CD4-positive, alpha-beta memory T cell (primary cell): ENCODE measurements around the gene TBC1D2B. TPM values are rescaled to one million over a fixed set of nuclear protein-coding genes. Genes with fewer than 3 reads are reported as not detected.
"Not testable (repeated sequence)": the region's sequence is repeated elsewhere in the genome, so short reads cannot be mapped to it uniquely, and the experiment has no call there.

Source experiments
- CTCF ChIA-PET: fragments of 350-600 bp; sonication (Branson Sonifier 250); formaldehyde crosslinking; loops from one replicate; lab custom pipeline; 2021; ENCODE audit warnings: inconsistent platforms; ENCODE audit not compliant: partially characterized antibody; lab: Charles Lee
- POLR2A ChIA-PET: fragments of 350-600 bp; sonication (Branson Sonifier 250); formaldehyde crosslinking; loops from one replicate; lab custom pipeline; 2021; ENCODE audit not compliant: partially characterized antibody; lab: Charles Lee
- DNase-seq, 5 donors: peaks; one replicate each; pipeline versions ENCODE4 v3.0.0 to v3.0.0-alpha.2; 2020 to 2022; ENCODE audit warnings: mixed read lengths in 1 of 5
- H3K27ac ChIP-seq: one replicate; pipeline ENCODE4 v1.7.0; 2013; ENCODE audit warnings: low read depth, low read length
- H3K27me3 ChIP-seq: 2 replicates; pipeline ENCODE4 v1.7.0; 2013; ENCODE audit warnings: mild to moderate bottlenecking, low read length, moderate library complexity; ENCODE audit not compliant: insufficient read depth
- H3K36me3 ChIP-seq: 2 replicates; pipeline ENCODE4 v1.7.0; 2013; ENCODE audit warnings: mild to moderate bottlenecking, low read length, moderate library complexity; ENCODE audit not compliant: insufficient read depth
- H3K4me1 ChIP-seq: 2 replicates; pipeline ENCODE4 v1.7.0; 2013; ENCODE audit warnings: mild to moderate bottlenecking, low read length, moderate library complexity; ENCODE audit not compliant: insufficient read depth
- H3K4me3 ChIP-seq, 2 donors: one replicate each; pipeline ENCODE4 v1.7.0; 2013; ENCODE audit warnings: low read length in 2 of 2, mild to moderate bottlenecking in 1 of 2
- H3K9me3 ChIP-seq, 2 donors: one replicate each; pipeline ENCODE4 v1.7.0; 2013; ENCODE audit warnings: low read length in 2 of 2, control low read depth in 1 of 2; ENCODE audit not compliant: control insufficient read depth in 1 of 2
- H3K27ac Mint-ChIP-seq, 7 donors: one replicate each; pipeline ENCODE4 v1.8.0; 2020 to 2021; ENCODE audit warnings: mixed read lengths in 7 of 7, mild to moderate bottlenecking in 6 of 7, inconsistent platforms in 3 of 7, moderate library complexity in 3 of 7
- H3K27me3 Mint-ChIP-seq, 2 donors: one replicate each; pipeline ENCODE4 v1.8.0; 2020 to 2021; ENCODE audit warnings: mixed read lengths in 2 of 2
- H3K36me3 Mint-ChIP-seq, 2 donors: one replicate each; pipeline ENCODE4 v1.8.0; 2020 to 2021; ENCODE audit warnings: mixed read lengths in 2 of 2, inconsistent platforms in 1 of 2, mild to moderate bottlenecking in 1 of 2
- H3K4me1 Mint-ChIP-seq, 4 donors: one replicate each; pipeline ENCODE4 v1.8.0; 2020 to 2021; ENCODE audit warnings: mixed read lengths in 4 of 4, mild to moderate bottlenecking in 1 of 4
- H3K4me3 Mint-ChIP-seq, 8 donors: one replicate each; pipeline ENCODE4 v1.8.0; 2020 to 2021; ENCODE audit warnings: mixed read lengths in 8 of 8, mild to moderate bottlenecking in 7 of 8, moderate library complexity in 6 of 8, inconsistent platforms in 3 of 8
- H3K9me3 Mint-ChIP-seq, 8 donors: one replicate each; pipeline ENCODE4 v1.8.0; 2020 to 2021; ENCODE audit warnings: mixed read lengths in 8 of 8, mild to moderate bottlenecking in 5 of 8, inconsistent platforms in 3 of 8, moderate library complexity in 1 of 8
- intact Hi-C: fragments of 100-400 bp; cut with micrococcal nuclease; formaldehyde crosslinking; loops from one replicate; pipeline ENCODE4 v1.15.1; 2023
- polyA plus RNA-seq, 2 donors: library from polyadenylated mRNA; unstranded; fragments of 300-500 nt; fragmentation: Illumina TruSeq; gene quantifications; one replicate each; pipeline ENCODE4 v1.2.3, GENCODE V29; 2021
- total RNA-seq, 2 experiments: library from RNA; stranded (reverse); gene quantifications; one replicate each; pipeline ENCODE4 v1.2.3, GENCODE V29; 2021

TBC1D2B gene
- total and polyA plus RNA-seq, 4 experiments from 2014 or later = 5.6 to 114 (median 66.8) TPM

DNA sequence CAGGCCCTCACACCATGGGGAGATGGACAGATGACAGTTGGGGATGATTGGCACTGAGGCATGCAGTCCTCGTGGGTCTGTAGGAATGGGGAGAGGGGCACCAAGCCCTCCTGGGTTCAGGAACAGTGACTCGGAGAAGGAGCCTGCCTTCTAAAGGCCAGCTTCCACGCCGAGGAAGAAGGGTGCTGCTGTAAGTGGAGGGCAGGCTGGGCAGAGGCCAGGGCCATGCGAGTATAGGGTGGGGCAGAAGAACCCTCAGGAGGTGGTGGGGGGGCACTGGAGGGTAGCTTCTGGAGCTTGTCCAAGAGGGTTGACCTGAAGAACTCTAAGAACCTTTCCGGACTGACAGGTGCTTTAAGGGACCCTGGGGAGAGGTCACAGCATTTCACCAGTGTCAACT, 104.8 kb downstream of the TBC1D2B start:
- H3K36me3 Mint-ChIP-seq, POLR2A ChIA-PET, H3K4me3 Mint-ChIP-seq, H3K27ac Mint-ChIP-seq, H3K27me3 Mint-ChIP-seq, H3K4me1 ChIP-seq, DNase-seq, intact Hi-C loops, H3K36me3 ChIP-seq, H3K4me1 Mint-ChIP-seq, CTCF ChIA-PET, H3K27ac ChIP-seq, H3K27me3 ChIP-seq, H3K4me3 ChIP-seq, H3K9me3 ChIP-seq: not testable (repeated sequence)
- H3K9me3 Mint-ChIP-seq = peaks cover 0 to 11% (median 0%) of the 10 kb centered on the region in 8 donors

DNA sequence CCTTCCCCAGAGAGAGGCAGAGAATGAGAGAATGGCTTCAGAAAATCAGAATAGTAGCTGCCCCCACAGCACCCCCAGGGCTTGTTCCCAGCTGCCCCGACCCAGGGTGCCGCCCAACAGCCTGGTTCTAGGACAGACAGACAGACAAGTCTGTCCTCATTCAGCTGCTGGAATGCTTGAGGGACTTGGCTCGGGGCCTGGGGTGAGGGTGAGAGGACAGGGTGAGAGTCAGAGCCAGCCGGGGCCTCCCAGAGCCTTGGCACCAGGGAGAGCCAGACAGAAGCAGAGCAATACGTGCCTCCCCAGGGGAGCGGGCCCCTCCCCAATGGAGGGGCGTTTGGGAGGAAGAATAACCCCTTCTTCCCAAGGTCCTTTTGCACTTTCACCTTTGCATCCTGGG, 105.6 kb downstream of the TBC1D2B start:
- H3K27ac ChIP-seq, POLR2A ChIA-PET, H3K36me3 ChIP-seq, DNase-seq, H3K4me3 ChIP-seq, H3K27me3 Mint-ChIP-seq, H3K9me3 ChIP-seq, H3K4me3 Mint-ChIP-seq, intact Hi-C loops, H3K27ac Mint-ChIP-seq, H3K4me1 Mint-ChIP-seq, CTCF ChIA-PET, H3K27me3 ChIP-seq, H3K4me1 ChIP-seq, H3K36me3 Mint-ChIP-seq: not testable (repeated sequence)
- H3K9me3 Mint-ChIP-seq = peaks cover 0 to 11% (median 0%) of the 10 kb centered on the region in 8 donors

DNA sequence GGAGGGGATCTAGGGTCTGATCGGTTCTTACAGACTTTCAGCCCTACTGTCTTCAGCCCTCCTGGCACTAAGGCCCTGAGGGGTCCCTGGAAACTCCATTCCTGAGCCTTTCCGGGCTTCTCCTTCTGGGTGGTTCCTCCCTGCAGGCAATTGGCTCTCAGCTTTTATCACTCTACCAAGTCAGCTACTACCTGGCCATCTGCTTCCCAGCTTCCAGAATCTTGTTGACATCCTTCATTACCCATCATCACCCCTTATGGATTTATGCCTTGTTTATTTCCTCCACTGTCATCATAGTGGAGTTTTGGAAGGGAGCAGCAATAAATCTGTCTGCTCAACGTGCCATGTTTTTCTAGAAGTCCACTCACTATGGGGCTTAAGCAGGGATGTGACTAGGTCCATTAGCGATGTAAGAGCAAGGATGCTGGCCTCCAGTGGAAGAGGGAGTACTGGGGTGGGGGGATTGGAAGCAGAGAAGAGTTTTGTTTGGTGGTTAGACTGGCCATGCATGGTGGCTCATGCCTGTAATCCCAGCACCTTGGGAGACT, 106.6 kb downstream of the TBC1D2B start:
- DNase-seq, CTCF ChIA-PET: not testable (repeated sequence)

DNA sequence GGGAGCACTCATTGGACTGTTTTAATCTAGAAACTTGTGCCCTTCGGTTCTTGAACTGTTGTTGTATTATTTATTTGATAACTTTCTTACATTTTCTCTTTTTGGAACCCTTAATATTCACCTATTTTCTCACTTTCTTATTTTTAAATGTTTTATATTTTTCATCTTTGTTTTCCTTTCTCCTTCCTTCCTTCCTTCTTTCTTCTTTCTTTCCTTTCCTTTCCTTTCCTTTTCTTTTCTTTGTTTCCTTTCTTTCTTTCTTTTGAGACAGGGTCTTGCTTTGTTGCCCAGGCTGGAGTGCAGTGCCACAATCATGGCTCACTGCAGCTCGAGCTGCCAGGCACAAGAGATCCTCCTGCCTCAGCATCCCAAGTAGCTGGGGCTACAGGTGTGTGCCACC, 108.5 kb downstream of the TBC1D2B start:
- Mint-ChIP-seq H3K36me3 (no peaks in the 10 kb centered on the region), H3K4me1 (peaks cover 0 to 4% (median 0%) of the 10 kb centered on the region in 4 donors), H3K27me3 (no peaks in the 10 kb centered on the region), H3K4me3 (no peak overlapping the region), H3K9me3 (peaks cover 0 to 11% (median 0%) of the 10 kb centered on the region in 8 donors), H3K27ac (peak overlapping the region in 1 of 7 donors; percentile 46)
- no peaks in the 10 kb centered on the region for H3K27me3 ChIP-seq
- no peak for DNase-seq
- intact Hi-C loops = loop anchor here (10.0 kb wide), 1 partner anchor 456 kb away; no protein-coding TSS in a partner anchor
- H3K36me3 ChIP-seq = no peaks in the 10 kb centered on the region
- no peaks in the 10 kb centered on the region for H3K4me1 ChIP-seq
- POLR2A ChIA-PET = interaction anchor here (0.7 to 1.1 kb wide), 2 partner anchors 139 to 144 kb away, joined by 3 to 4 read pairs; no protein-coding TSS in a partner anchor
- CTCF ChIA-PET = interaction anchor here (0.9 to 6.1 kb wide), 7 partner anchors 10 to 271 kb away, joined by 3 to 236 read pairs (median 14); no protein-coding TSS in a partner anchor
- H3K27ac ChIP-seq = no peak overlapping the region
- no peaks in the 10 kb centered on the region for H3K9me3 ChIP-seq
- H3K4me3 ChIP-seq = no peak overlapping the region

More for the DNA sequence above, 106.6 kb downstream of the TBC1D2B start:
- peaks cover 0 to 11% (median 0%) of the 10 kb centered on the region in 8 donors for H3K9me3 Mint-ChIP-seq
- H3K27me3 ChIP-seq, H3K4me3 Mint-ChIP-seq, H3K27me3 Mint-ChIP-seq, intact Hi-C loops, H3K27ac Mint-ChIP-seq, H3K4me1 Mint-ChIP-seq, H3K4me3 ChIP-seq, H3K36me3 Mint-ChIP-seq, POLR2A ChIA-PET, H3K36me3 ChIP-seq, H3K27ac ChIP-seq, H3K9me3 ChIP-seq, H3K4me1 ChIP-seq: not testable (repeated sequence)

DNA sequence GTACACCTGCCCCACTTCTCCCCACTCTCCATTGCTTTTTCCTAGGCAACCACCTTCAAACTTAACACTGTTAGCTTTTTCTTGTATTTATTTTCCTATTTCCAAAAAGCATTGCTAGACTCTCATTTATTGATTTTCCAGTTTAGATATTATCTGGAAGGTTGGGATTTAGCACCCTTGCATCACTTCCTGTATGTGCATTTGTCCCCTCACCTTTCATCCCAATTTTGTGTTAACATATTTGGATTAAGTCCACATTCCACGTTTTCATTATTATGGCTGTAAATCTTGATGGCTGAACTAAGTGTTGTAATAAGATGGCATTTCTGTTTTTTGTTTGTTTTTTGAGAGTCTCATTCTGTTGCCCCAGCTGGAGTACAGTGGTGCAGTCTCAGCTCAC, 109.7 kb downstream of the TBC1D2B start:
- Histone ChIP-seq H3K36me3 (no peaks in the 10 kb centered on the region), H3K4me3 (no peak overlapping the region), H3K4me1 (no peaks in the 10 kb centered on the region), H3K27me3 (no peaks in the 10 kb centered on the region), H3K9me3 (no peaks in the 10 kb centered on the region), H3K27ac (no peak overlapping the region)
- H3K27ac Mint-ChIP-seq = no peak overlapping the region
- intact Hi-C loops = loop anchor here (10.0 kb wide), 1 partner anchor 457 kb away; no protein-coding TSS in a partner anchor
- H3K4me1 Mint-ChIP-seq = peaks cover 0 to 4% (median 0%) of the 10 kb centered on the region in 4 donors
- POLR2A ChIA-PET = interaction anchor here (0.9 to 2.0 kb wide), 2 partner anchors 8 to 140 kb away, joined by 3 to 9 read pairs; no protein-coding TSS in a partner anchor
- no peak for DNase-seq
- CTCF ChIA-PET = interaction anchor here (0.6 to 6.1 kb wide), 17 partner anchors 8 to 272 kb away, joined by 3 to 236 read pairs (median 6); partner anchors contain the start of gene SH2D7
- H3K36me3 Mint-ChIP-seq = no peaks in the 10 kb centered on the region
- no peaks in the 10 kb centered on the region for H3K27me3 Mint-ChIP-seq
- no peak overlapping the region for H3K4me3 Mint-ChIP-seq
- H3K9me3 Mint-ChIP-seq = peaks cover 0 to 11% (median 0%) of the 10 kb centered on the region in 8 donors

DNA sequence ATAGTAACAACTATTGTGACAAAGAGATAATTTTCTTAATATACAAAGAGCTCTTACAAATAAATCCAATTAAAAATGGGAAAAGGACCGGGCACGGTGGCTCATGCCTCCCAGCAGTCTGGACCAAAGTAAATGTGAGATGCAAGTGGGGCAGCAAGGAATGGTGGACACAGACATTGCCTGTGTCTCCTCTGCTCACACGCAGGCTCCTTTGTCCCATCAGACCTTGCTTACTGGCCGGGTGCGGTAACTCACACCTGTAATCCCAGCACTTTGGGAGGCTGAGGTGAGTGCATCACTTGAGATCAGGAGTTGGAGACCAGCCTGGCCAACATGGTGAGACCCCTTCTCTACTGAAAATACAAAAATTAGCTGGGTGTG, 110.3 kb downstream of the TBC1D2B start:
- not testable (repeated sequence) for H3K27ac ChIP-seq, H3K27ac Mint-ChIP-seq, H3K4me1 ChIP-seq, H3K27me3 Mint-ChIP-seq, H3K4me3 Mint-ChIP-seq, H3K4me3 ChIP-seq, H3K36me3 ChIP-seq, H3K9me3 ChIP-seq, DNase-seq, H3K4me1 Mint-ChIP-seq, H3K27me3 ChIP-seq, H3K36me3 Mint-ChIP-seq
- intact Hi-C loops = loop anchor here (10.0 kb wide), 1 partner anchor 458 kb away; no protein-coding TSS in a partner anchor
- CTCF ChIA-PET = interaction anchor here (0.6 to 6.1 kb wide), 24 partner anchors 8 to 275 kb away, joined by 3 to 236 read pairs (median 4); partner anchors contain the start of gene SH2D7
- H3K9me3 Mint-ChIP-seq = peaks cover 0 to 11% (median under 1%) of the 10 kb centered on the region in 8 donors
- POLR2A ChIA-PET = interaction anchor here (2.0 kb wide), 1 partner anchor 141 kb away, joined by 9 read pairs; no protein-coding TSS in a partner anchor

DNA sequence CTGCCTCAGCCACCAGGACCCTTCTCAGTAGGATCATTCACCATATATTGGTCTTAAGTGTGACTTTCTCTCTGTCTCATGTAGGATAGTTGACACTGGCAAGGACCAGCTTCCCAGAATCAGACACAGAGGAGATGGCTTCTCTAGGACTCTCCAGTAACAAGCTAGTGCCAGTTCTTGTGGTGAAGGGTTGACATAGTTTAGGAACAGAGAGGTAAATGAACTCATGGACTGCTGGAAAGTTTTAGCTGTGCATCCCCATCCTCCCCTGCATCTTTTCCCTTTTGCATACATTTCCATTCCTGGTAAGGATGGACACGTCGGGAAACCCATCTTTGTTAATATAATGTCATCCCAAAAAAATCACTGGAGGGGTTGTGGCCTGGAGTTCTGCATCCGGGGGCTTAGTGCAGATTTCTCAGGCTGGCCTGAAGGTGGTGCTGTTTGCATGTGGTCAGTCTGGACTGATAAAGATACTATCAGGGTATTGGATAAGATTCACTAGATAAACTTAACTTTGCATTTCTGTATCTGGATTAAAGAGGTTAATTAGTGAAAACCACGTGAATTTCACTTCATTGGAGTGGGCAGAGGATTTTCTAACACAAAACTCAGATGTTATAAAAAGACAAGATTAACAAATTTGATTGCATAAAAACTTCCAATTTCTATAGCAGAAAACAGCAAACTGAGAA, 110.8 kb downstream of the TBC1D2B start:
- Mint-ChIP-seq H3K4me1 (peaks cover 0 to 4% (median 0%) of the 10 kb centered on the region in 4 donors), H3K4me3 (no peak overlapping the region), H3K9me3 (peaks cover 0 to 11% (median under 1%) of the 10 kb centered on the region in 8 donors), H3K27me3 (no peaks in the 10 kb centered on the region), H3K27ac (no peak overlapping the region), H3K36me3 (no peaks in the 10 kb centered on the region)
- CTCF ChIA-PET = interaction anchor here (0.7 to 6.1 kb wide), 23 partner anchors 7 to 276 kb away, joined by 3 to 236 read pairs (median 4); partner anchors contain the start of gene SH2D7
- H3K27me3 ChIP-seq = no peaks in the 10 kb centered on the region
- no peaks in the 10 kb centered on the region for H3K9me3 ChIP-seq
- POLR2A ChIA-PET = interaction anchor here (2.0 kb wide), 1 partner anchor 141 kb away, joined by 9 read pairs; no protein-coding TSS in a partner anchor
- no peak overlapping the region for H3K4me3 ChIP-seq
- intact Hi-C loops = loop anchor here (1.0 to 10.0 kb wide), 2 partner anchors 34 to 458 kb away; no protein-coding TSS in a partner anchor
- H3K36me3 ChIP-seq = no peaks in the 10 kb centered on the region
- H3K4me1 ChIP-seq = no peaks in the 10 kb centered on the region
- H3K27ac ChIP-seq = no peak overlapping the region
- DNase-seq = peak in 4 of 5 donors; percentile 39 to 40 (median 39)
